GM10266 (cell line): ENCODE data around the gene BDKRB1.

Source experiments
- DNase-seq: peaks from one replicate; pipeline ENCODE4 v3.0.0; 2012; ENCODE audit errors: extremely low spot score
- TF ChIP-seq, protein P1 (sequence below): IDR thresholded peaks from 2 replicates; pipeline ENCODE4 v1.5.1; 2012; ENCODE audit warnings: mild to moderate bottlenecking, low read depth; ENCODE audit not compliant: control insufficient read depth, insufficient read depth; ENCODE audit errors: missing control alignments

BDKRB1 gene

DNA sequence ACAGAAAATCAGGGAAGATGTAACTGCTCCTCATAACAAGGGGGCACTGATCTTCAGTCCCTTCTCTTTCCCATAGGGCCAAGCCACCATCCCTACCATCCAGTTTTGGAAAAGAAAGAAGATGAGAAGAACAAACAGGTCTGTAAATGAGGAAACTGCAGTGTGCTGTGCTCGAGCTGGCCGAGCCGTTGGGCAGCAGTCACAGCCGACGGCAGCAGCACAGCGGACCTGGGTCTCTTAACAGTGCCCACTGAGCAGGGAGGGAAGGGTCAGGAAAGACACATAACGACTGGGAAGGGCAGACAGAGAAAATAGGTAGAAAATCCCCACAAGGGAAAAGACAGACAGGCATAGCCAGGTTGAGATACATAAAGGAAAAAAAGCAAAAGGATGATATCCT is 38.2 kb downstream of the BDKRB1 start:
- TF ChIP-seq, protein P1, sequence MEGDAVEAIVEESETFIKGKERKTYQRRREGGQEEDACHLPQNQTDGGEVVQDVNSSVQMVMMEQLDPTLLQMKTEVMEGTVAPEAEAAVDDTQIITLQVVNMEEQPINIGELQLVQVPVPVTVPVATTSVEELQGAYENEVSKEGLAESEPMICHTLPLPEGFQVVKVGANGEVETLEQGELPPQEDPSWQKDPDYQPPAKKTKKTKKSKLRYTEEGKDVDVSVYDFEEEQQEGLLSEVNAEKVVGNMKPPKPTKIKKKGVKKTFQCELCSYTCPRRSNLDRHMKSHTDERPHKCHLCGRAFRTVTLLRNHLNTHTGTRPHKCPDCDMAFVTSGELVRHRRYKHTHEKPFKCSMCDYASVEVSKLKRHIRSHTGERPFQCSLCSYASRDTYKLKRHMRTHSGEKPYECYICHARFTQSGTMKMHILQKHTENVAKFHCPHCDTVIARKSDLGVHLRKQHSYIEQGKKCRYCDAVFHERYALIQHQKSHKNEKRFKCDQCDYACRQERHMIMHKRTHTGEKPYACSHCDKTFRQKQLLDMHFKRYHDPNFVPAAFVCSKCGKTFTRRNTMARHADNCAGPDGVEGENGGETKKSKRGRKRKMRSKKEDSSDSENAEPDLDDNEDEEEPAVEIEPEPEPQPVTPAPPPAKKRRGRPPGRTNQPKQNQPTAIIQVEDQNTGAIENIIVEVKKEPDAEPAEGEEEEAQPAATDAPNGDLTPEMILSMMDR, result no peak

DNA sequence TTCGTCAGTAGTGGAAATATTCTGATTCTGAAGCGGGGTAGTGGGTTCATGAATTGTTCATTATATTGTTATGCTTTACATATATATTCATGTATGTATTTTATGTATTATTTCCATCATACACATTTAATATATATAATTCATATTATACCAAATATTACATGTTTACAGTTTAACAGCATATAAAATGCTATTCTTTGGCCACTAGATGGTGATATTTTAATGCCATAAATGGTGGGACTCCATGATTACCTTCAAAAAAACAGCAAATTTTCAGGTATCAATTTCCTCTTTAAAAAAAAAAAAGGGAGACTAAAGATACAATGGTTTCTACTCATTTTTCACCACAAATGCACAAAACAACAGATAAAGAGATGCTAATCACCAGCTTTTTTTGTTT is 41.0 kb downstream of the BDKRB1 start:
- TF ChIP-seq, protein P1, result no peak
- no peak for DNase-seq

More for the DNA sequence above, 38.2 kb downstream of the BDKRB1 start:
- DNase-seq, result no peak

DNA sequence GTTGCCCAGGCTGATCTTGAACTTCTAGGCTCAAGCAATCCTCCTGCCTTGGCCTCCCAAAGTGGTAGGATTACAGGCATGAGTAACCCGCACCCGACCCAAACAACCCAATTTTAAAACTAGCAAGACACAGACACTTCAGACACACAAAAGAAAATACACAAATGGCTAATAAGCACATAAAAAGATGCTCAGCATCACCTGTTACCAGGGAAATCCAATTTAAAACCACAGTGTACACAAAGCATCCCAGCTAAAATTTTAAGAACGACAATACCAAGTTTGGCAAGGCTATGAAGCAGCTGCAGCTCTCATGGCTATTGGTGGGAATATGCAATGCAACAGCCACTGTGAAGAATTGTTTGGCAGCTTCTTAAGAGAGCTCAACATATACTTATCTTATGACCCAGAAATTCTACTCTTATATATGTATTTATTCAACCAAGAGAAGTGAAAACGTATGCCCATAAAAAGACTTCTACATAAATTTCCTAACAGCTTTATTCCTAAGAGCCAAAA is 42.0 kb downstream of the BDKRB1 start:
- TF ChIP-seq, protein P1, result no peak
- DNase-seq, result no peak

DNA sequence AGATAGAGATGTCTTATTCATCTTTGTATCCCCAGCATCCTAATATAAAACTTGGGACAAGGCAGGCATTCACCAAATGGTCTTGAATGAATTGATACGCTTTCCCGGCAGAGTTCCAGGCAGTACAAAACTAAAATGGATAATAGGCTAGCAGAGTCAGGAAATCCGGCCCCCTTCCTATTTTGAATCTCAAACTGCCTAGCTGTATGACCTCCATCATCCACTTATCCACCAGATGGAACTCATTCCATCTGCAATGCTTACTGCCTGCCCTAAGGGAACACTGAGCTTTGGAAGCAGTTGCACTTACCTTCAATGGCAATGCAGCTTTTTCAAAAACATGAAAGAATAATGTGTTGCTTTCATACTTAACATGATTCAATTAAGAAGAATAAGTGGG is 43.4 kb downstream of the BDKRB1 start:
- DNase-seq, result no peak
- TF ChIP-seq, protein P1, result no peak

DNA sequence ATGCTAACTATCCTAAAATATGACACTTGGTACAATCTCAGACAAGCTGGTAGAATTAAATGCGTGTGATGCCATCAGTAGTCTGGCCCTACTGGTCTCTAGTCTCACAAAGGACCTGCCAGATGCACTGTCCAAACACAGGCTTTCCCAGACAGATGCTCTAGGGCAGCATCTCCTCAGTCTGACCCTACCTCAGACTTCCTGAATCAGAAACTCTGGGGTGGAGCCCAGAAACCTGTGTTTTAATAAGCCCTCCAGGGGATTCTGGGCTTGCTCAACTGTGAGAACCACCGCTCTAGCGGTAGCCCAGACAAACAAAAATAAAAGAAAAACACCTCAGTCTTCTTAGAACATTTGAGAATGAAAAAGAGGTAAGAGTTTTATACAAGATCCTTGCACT is 48.0 kb downstream of the BDKRB1 start:
- TF ChIP-seq, protein P1, result no peak
- no peak for DNase-seq

DNA sequence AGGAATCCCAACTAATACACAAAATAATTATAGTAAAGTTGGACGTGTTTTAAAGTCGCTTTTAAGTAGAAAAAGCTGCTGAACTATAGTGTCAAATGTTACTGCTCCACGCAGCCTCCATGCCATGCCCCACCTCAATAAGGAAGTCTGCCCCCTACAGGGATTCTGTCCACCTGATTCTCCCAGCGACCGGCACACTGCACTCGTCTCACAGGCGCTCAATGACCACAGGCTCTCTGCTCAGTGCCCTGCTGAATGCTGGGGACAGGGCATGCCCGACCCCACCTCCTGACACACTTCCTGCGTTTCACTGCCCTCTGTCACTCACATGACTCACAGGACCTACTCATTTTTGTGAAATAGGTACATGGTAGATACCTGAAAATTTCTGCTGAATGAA is 48.9 kb downstream of the BDKRB1 start:
- TF ChIP-seq, protein P1, result no peak
- DNase-seq, result no peak

DNA sequence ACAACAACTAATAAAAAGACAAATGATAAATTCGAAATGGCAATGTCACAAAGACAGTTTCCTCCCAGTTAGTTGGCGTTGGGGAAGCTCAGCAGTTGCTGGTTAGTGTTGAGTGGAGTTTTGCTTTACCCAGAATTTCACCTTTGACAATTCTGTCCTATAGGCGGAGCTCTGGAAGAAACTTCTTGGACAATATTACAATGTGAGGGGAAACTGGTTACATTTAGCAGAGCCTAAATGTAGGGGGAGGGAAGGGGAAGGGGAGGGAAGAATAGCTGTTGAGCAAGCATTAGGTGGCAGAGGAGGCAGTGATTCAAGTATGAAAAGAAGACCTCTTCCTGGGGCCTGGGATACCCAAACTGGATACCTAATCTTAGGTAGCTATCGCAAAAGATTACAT is 51.4 kb downstream of the BDKRB1 start:
- TF ChIP-seq, protein P1, result no peak
- no peak for DNase-seq
